Smooth muscle cell (in vitro differentiated cells): ENCODE measurements around the gene PDCD1. TPM values are rescaled to one million over a fixed set of nuclear protein-coding genes. Genes with fewer than 3 reads are reported as not detected.
A peak's percentile ranks its signal among the peaks of the same experiment; 100 is the strongest.
"Not testable (repeated sequence)": the region's sequence is repeated elsewhere in the genome, so short reads cannot be mapped to it uniquely, and the experiment has no call there.

ENCODE experiments used
- DNase-seq: peaks from one replicate; lab custom pipeline; 2025; ENCODE audit not compliant: unreplicated experiment; lab: John Stamatoyannopoulos, UW
- H2AFZ ChIP-seq: fragments of 200-600 bp; sonication (generic); 2 replicates; pipeline ENCODE4 v1.6.0; 2016; ENCODE audit warnings: antibody characterized with exemption, low read depth, mild to moderate bottlenecking
- H3F3A ChIP-seq: fragments of 200-600 bp; sonication (generic); 2 replicates; pipeline ENCODE4 v1.6.0; 2017; ENCODE audit warnings: antibody characterized with exemption, low read depth
- H3K27ac ChIP-seq: fragments of 200-600 bp; sonication (generic); 2 replicates; pipeline ENCODE4 v1.5.1; 2016; ENCODE audit warnings: low read depth, mild to moderate bottlenecking
- H3K27me3 ChIP-seq: fragments of 200-600 bp; sonication (generic); 2 replicates; pipeline ENCODE4 v1.6.1; 2016; ENCODE audit warnings: low read depth, mild to moderate bottlenecking
- H3K36me3 ChIP-seq: fragments of 200-600 bp; sonication (generic); 2 replicates; pipeline ENCODE4 v1.5.1; 2016; ENCODE audit warnings: low read depth
- H3K4me1 ChIP-seq: fragments of 200-600 bp; sonication (generic); 2 replicates; pipeline ENCODE4 v1.5.1; 2016; ENCODE audit warnings: low read depth
- H3K4me2 ChIP-seq: fragments of 200-600 bp; sonication (generic); 2 replicates; pipeline ENCODE4 v1.6.0; 2016; ENCODE audit warnings: mild to moderate bottlenecking
- H3K4me3 ChIP-seq: fragments of 200-600 bp; sonication (generic); 2 replicates; pipeline ENCODE4 v1.5.1; 2016; ENCODE audit warnings: mild to moderate bottlenecking
- H3K79me2 ChIP-seq: fragments of 200-600 bp; sonication (generic); 2 replicates; pipeline ENCODE4 v1.6.0; 2016; ENCODE audit warnings: low read depth, mild to moderate bottlenecking
- H3K9ac ChIP-seq: fragments of 200-600 bp; sonication (generic); 2 replicates; pipeline ENCODE4 v1.6.0; 2016; ENCODE audit warnings: low read depth
- H3K9me3 ChIP-seq: fragments of 200-600 bp; sonication (generic); replicated peaks from 2 replicates; pipeline ENCODE4 v1.5.1; 2016; ENCODE audit warnings: low read depth
- H4K20me1 ChIP-seq: fragments of 200-600 bp; sonication (generic); 2 replicates; pipeline ENCODE4 v1.6.0; 2016; ENCODE audit warnings: low read depth
- WGBS: methylation state at CpG from one replicate; pipeline ENCODE4 v1.1.7; 2016; ENCODE audit warnings: low lambda C conversion rate; 5-methylcytosine and 5-hydroxymethylcytosine counted together
- polyA plus RNA-seq: library from polyadenylated mRNA; unstranded; fragments of >200 nt; fragmentation: Nextera tagmentation; extraction: Ambion mirVana; gene quantifications from 2 replicates; pipeline ENCODE4 v1.2.1, GENCODE V29; 2016
- total RNA-seq: library from RNA; depleted of rRNA; stranded (reverse); fragments of >200 nt; gene quantifications from 2 replicates; pipeline ENCODE4 v1.2.3, GENCODE V29; 2014
- TF ChIP-seq, protein P1 (sequence below): fragments of 200-600 bp; sonication (generic); IDR thresholded peaks from 2 replicates; pipeline ENCODE4 v1.5.1; 2017; ENCODE audit warnings: borderline replicate concordance, mild to moderate bottlenecking, antibody characterized with exemption; ENCODE audit not compliant: insufficient read depth, poor library complexity, severe bottlenecking

Gene PDCD1
- total RNA-seq = not detected in 2 replicates
- 0.12 TPM in 1 of 2 replicates, not detected in the other for polyA plus RNA-seq

DNA sequence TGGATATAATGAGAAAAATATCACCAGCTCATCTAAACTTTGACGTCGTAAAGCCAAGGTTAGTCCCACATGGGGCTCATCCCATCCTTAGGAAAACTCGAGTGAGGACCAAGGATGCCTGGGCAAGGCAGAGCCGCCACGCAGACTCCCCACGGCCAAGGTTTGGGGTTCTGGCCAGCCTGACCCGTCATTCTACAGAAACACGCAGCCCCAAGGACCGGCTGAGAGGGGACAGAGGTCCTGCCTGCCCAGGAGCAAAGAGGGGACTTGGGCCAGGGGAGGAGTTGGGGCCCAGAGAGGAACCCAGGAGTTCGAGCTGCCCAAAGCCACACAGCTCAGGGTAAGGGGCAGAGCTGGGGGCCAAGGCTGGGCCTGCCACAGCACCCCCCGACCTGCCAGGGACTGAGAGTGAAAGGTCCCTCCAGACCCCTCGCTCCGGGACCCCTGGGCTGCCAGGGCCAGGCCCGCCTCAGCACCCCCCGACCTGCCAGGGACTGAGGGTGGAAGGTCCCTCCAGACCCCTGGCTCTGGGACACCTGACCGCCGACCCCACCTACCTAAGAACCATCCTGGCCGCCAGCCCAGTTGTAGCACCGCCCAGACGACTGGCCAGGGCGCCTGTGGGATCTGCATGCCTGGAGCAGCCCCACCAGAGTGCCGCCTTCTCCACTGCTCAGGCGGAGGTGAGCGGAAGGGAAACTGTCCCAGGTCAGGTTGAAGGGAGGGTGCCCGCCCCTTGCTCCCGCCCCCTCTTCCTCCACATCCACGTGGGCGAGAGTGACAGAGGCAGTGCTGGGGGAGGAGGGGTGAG is at the start of gene PDCD1:
Gene PDCD1 (minus strand): TSS at position 689 of the 811 bp plus-strand sequence. CDS start 56 bp downstream, at position 633.
- Histone ChIP-seq H4K20me1 (no peaks in the 10 kb centered on the region), H3K27ac (no peak within 1 kb of the TSS), H3F3A (no peaks in the 10 kb centered on the region), H3K4me3 (no peak within 1 kb of the TSS), H3K4me1 (no peaks in the 10 kb centered on the region), H3K9me3 (no peaks in the 10 kb centered on the region), H3K79me2 (no peaks in the 10 kb centered on the region), H3K9ac (no peak within 1 kb of the TSS), H3K27me3 (no peaks in the 10 kb centered on the region), H2AFZ (peak within 1 kb of the TSS; percentile 2), H3K36me3 (no peaks in the 10 kb centered on the region), H3K4me2 (peak within 1 kb of the TSS; percentile 19)
- TF ChIP-seq, protein P1, sequence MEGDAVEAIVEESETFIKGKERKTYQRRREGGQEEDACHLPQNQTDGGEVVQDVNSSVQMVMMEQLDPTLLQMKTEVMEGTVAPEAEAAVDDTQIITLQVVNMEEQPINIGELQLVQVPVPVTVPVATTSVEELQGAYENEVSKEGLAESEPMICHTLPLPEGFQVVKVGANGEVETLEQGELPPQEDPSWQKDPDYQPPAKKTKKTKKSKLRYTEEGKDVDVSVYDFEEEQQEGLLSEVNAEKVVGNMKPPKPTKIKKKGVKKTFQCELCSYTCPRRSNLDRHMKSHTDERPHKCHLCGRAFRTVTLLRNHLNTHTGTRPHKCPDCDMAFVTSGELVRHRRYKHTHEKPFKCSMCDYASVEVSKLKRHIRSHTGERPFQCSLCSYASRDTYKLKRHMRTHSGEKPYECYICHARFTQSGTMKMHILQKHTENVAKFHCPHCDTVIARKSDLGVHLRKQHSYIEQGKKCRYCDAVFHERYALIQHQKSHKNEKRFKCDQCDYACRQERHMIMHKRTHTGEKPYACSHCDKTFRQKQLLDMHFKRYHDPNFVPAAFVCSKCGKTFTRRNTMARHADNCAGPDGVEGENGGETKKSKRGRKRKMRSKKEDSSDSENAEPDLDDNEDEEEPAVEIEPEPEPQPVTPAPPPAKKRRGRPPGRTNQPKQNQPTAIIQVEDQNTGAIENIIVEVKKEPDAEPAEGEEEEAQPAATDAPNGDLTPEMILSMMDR = no peak
- WGBS = 82% methylated on average over 22 of the region's 28 CpGs
- DNase-seq = no peak

DNA sequence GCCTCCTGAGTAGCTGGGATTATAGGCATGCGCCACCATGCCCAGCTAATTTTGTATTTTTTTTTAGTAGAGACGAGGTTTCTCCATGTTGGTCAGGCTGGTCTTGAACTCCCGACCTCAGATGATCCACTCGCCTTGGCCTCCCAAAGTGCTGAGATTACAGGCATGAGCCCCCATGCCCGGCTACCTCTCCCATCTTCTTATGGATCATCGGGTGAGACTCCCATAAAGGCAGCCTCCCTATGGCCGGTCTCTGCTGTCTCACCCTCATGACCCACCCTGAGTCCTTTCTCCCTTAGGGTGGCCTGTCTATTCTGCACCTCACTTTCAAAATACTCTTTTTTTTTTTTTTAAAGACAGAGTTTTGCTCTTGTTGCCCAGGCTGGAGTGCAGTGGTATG is 49.1 kb upstream of the PDCD1 start:
- H3K9ac ChIP-seq, H3K27me3 ChIP-seq, H4K20me1 ChIP-seq, H3F3A ChIP-seq, H3K4me3 ChIP-seq, H3K27ac ChIP-seq, H3K79me2 ChIP-seq, DNase-seq, H3K4me2 ChIP-seq, H2AFZ ChIP-seq, H3K9me3 ChIP-seq, H3K36me3 ChIP-seq, H3K4me1 ChIP-seq: not testable (repeated sequence)
- 97% methylated on average over 7 of the region's 7 CpGs for WGBS

DNA sequence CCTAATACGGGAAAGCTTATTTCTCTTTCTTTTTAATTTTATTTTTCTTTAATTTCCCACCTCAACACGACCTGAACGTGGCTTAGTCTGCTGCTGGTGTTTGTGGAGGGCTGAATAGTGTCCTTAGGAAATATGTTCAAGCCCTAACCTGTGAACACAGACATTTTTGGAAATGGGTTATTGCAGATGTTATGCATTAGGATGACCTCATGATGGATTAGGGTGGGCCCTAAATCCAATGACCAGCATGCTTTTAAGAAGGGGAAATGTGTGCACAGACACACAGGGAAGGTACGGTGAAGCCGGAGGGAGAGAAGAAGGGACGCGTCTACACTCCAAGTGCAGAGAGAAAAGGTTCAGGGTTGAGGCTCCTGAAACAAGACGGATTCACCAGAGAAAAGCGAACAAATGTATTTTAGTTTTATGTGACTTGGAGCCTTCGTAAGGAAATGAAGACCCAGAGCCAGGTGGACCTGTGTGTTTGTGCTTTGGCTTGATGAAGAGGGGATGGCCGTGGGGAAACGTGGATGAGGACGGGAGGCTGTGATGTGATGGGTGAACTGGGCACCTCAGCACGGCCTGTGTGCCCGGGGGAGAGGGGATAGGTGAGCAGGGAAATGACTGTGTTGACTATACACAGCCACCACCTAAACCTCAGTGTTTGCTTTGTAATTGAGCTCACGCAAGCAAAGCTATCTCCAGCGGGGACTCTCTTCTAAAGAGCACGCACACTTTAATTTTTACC is 48.3 kb upstream of the PDCD1 start:
- TF ChIP-seq, protein P1 = no peak
- no peak for DNase-seq
- Histone ChIP-seq H3K4me1 (peaks cover under 1% of the 10 kb centered on the region), H3K27ac (no peak overlapping the region), H3F3A (no peaks in the 10 kb centered on the region), H3K36me3 (no peaks in the 10 kb centered on the region), H3K27me3 (no peaks in the 10 kb centered on the region), H3K79me2 (no peaks in the 10 kb centered on the region), H4K20me1 (peaks cover 5% of the 10 kb centered on the region), H3K4me2 (no peak overlapping the region), H2AFZ (no peak overlapping the region), H3K9ac (no peak overlapping the region), H3K4me3 (no peak overlapping the region), H3K9me3 (no peaks in the 10 kb centered on the region)
- WGBS = 95% methylated on average over 18 of the region's 18 CpGs

DNA sequence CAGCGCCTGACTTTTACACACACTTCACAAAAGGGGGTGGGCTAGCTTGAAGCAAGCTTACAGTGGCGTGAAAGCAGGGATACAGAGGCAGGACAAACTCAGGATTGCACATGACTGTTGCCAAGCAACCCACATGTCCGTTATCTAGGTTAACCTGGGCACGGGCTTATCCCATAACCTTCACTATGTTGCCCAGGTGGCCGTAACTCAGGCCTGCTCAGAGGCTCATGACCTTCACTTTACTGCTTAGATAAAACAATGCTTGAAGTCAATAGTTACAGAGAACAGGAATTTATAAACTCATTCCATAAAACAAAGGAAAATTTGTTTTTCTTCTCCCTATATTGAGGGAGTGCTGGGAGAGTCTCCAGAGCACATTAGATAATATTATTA is 47.7 kb upstream of the PDCD1 start:
- not testable (repeated sequence) for DNase-seq, H3K36me3 ChIP-seq, H4K20me1 ChIP-seq, H3F3A ChIP-seq, H3K9me3 ChIP-seq, H2AFZ ChIP-seq, H3K9ac ChIP-seq, H3K4me3 ChIP-seq, H3K4me2 ChIP-seq, H3K4me1 ChIP-seq, H3K79me2 ChIP-seq, H3K27ac ChIP-seq, H3K27me3 ChIP-seq
- over 99% methylated on average over 5 of the region's 5 CpGs for WGBS
